Spleen (tissue), 7 donors: ENCODE results near the gene VAV2.

Experiments
- POLR2A ChIP-seq, 3 donors: fragments of 450-650 bp; IDR thresholded peaks; one replicate each; pipeline ENCODE4 v1.5.1; 2017; ENCODE audit warnings: antibody characterized with exemption in 3 of 3, mild to moderate bottlenecking in 1 of 3
- POLR2AphosphoS5 ChIP-seq, 3 donors: sonication (generic); formaldehyde crosslinking; IDR thresholded peaks; one replicate each; pipeline ENCODE4 v1.5.1; 2017; ENCODE audit warnings: antibody characterized with exemption in 3 of 3
- TF ChIP-seq, protein P1 (sequence below), 11 experiments: fragments of 200-600 bp in 7 of 11; fragments of 450-650 bp in 4 of 11; sonication (generic) in 4 of 11; IDR thresholded peaks in 8 of 11; conservative IDR thresholded peaks in 3 of 11; 1 replicate in 7 of 11; 2 replicates in 4 of 11; pipeline versions ENCODE4 v1.4.0 to v1.8.0; 2016 to 2021; ENCODE audit warnings: antibody characterized with exemption in 11 of 11, inconsistent platforms in 4 of 11, mild to moderate bottlenecking in 1 of 11
- donor health status: DM: no; HTN: no; CAD: no; lungs with moderate emphysema.
- donor health status: DM: no; HTN: no; CAD: no.
- donor health status: DM: no; HTN: no; CAD: no.

- TF ChIP-seq, protein P1, sequence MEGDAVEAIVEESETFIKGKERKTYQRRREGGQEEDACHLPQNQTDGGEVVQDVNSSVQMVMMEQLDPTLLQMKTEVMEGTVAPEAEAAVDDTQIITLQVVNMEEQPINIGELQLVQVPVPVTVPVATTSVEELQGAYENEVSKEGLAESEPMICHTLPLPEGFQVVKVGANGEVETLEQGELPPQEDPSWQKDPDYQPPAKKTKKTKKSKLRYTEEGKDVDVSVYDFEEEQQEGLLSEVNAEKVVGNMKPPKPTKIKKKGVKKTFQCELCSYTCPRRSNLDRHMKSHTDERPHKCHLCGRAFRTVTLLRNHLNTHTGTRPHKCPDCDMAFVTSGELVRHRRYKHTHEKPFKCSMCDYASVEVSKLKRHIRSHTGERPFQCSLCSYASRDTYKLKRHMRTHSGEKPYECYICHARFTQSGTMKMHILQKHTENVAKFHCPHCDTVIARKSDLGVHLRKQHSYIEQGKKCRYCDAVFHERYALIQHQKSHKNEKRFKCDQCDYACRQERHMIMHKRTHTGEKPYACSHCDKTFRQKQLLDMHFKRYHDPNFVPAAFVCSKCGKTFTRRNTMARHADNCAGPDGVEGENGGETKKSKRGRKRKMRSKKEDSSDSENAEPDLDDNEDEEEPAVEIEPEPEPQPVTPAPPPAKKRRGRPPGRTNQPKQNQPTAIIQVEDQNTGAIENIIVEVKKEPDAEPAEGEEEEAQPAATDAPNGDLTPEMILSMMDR (IDR thresholded peaks at IDR 0.05 in 8 of 11, conservative IDR thresholded peaks at IDR 0.05 in 3 of 11): no peak
- no peak for TF ChIP-seq POLR2A (IDR thresholded peaks at IDR 0.05)
- TF ChIP-seq POLR2AphosphoS5 (IDR thresholded peaks at IDR 0.05): no peak
Observed at GRCh38 chr9:133735415-133735775, 256.7 kb downstream of the VAV2 start.
